Stimulated activated CD8-positive, alpha-beta memory T cell treated with anti-CD3 and anti-CD28 coated beads, Interleukin-2, amount 100 ng/mL, for 48 hours (primary cell): ENCODE data around the gene TUSC2.

Experiments
- DNase-seq, 2 donors: peaks; one replicate each; pipeline ENCODE4 v3.0.0-alpha.2; 2020; ENCODE audit warnings: low read depth in 2 of 2

TUSC2 gene, protein sequence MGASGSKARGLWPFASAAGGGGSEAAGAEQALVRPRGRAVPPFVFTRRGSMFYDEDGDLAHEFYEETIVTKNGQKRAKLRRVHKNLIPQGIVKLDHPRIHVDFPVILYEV

DNA sequence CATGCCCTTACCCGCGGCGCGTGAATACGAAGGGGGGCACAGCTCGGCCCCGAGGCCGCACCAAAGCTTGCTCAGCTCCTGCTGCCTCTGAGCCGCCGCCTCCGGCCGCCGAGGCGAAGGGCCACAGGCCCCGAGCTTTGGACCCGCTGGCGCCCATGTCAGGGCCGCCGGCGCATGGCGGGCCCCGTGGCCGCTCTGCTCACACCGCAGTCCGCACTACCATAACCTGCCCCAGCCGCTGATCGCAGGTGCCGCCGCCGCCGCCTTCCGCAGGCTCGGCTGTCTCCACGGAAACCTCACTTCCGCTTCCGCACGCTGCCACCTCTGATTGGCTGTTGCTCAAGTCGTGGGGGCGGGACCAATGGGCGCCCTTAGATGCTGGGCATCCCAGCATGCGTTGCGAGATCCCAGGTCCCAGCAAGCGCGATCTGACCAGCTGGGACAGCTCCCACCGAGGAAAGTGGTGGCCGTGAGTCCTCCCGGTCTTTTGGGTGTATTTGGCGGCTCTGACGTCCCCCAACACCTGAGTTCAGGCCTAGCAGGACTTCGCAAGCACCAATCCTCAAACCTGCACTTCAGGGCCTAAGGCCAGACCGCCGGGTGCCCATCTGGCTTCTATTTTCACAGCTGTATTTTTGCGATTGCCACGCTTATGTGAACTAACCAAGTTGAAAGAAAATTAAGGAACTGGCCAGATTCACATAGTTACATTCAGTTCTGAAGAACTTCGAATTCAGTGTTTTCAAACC lies at the start of gene TUSC2:
Gene TUSC2, minus strand, starts transcription at position 281 of the 749 bp plus-strand sequence. Its CDS starts 124 bp downstream, at position 157.
- peak; percentile 91 to 96 for DNase-seq

DNA sequence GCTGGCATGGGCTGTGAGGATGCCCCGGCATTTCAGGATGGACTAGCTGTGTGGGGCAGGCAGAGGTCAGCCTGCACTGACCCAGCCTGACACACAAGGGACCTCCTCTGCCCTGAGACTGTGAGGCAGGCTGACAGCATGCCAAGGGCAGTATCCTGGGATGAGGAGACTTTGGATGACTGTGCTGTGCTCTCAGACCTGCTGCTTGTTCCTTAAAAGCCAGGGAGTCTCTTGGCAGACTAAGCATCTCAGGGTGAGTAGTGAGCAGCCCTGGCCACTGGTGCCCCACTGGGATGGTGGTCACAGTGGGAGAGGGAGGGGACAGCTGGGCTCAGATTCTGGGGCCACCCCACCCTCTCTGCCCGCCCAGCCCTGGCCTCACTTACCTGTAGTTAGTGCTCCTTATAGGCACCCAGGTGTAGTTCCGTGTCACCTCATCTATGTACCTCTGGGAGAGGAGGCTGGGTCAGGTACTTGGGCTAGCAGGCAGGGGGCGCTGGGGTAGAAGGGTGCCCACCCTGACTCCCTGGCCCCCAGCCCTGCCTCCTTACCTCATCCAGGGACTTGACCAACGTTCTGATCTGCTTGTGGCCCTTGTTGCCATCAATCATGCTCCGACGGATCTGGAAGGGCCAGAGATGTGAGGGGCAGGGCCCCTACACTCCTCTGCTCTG lies 47.4 kb upstream of the TUSC2 start:
- DNase-seq = no peak

DNA sequence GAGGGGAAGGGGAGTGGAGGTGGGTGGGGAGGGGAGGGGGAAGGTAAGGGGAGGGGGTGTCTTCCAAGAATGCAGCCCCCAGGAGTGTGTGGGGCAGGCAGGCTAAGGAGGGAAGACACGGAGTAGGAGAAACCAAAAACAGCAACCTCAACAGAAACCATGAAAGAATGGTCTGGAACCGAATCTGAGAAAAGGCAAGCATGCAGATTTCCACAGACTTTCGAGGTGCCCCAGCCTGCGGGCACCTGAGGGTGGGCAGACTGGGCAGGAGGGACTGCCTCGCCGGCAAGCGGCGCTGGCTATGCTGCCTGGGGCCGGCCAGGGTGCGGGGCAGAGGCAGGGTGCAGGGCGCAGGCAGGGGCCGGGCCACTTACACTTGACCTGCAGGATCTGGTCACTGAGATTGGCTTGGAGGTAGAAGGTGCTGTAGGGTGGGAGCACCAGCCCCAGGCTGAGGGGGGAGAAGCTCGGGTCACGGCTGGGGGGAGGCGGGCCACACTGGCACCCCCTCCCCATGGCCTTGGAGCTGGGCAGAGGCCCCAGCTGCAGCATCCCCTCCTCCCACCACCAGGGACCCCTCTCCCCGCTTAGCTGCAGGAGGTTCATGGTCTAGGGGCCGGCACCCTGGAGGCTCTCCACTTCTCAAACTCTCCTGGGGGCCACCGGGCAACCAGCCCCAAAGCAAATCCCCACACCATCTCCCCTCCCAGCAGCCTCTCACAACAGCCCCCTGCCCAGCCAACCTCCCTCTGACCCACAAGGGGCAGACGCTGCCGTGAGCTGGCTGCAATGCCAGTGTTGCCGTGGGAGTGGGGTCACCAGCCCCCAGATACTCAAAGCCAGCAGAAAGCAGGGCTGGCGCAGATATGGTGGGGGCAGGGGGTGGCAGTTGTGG lies 46.6 kb upstream of the TUSC2 start:
- no peak for DNase-seq

DNA sequence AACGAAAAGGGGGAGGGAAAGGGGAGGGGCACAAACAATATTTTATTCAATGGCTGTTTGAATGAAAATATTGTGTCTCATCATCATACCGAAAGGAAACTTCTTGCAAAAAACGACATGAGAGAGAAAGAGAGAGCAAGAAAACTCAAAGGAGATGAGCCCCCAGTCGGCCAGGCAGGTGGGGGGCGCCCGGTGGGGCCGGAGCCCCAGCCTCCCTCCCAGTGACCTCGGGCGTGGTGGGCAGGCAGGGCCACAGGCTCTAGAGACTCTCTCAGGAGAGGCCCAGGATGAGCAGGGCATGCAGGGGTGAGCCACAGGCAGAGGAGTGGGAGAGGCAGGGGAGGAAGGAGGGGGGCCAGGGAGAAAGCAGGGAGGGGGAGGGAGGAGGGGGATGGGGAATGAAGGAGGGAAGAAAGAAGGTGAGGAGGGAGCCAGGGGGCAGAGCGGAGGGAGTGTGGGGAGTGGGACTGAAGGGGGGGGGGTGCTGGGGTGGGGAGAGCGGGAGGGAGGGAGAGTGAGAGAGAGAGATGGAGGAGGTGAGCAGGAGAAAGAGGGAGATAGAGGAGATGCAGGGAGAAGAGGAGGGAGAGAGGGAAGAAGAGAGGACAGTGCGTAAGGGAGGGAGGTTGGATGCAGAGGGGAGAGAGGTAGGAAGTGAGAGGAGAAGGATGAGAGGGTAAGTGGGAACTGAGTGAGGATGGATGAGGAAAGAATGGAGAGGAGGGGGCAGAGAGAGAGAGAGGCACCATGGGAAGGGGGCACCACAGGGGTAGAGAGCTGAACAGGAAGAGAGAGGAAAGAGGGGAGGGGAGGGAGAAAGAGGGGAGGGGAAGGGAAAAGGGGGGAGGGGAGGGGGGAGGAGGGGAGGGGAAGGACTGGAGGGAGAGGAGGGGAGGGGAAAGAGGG lies 45.4 kb upstream of the TUSC2 start:
- DNase-seq = no peak

DNA sequence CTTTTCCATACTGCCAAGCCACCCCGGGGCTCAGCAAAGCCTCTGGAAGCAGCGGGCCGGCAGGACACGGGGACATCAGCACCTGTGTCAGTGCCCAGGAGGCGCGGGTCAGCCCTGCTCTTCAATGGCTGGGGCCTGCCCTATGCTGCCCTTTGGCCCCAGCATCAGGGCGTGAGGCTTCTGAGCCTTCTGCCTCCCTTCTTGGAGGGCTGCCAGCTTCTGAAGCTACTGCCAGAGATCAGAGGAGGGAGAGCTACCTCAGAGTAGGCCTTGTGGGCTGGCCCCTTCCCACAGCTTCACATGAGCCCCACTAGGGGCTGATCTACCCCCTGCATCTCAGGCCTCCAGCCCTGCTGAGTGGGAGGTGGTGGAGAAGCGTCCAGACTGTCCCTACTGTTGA lies 44.3 kb upstream of the TUSC2 start:
- no peak for DNase-seq

DNA sequence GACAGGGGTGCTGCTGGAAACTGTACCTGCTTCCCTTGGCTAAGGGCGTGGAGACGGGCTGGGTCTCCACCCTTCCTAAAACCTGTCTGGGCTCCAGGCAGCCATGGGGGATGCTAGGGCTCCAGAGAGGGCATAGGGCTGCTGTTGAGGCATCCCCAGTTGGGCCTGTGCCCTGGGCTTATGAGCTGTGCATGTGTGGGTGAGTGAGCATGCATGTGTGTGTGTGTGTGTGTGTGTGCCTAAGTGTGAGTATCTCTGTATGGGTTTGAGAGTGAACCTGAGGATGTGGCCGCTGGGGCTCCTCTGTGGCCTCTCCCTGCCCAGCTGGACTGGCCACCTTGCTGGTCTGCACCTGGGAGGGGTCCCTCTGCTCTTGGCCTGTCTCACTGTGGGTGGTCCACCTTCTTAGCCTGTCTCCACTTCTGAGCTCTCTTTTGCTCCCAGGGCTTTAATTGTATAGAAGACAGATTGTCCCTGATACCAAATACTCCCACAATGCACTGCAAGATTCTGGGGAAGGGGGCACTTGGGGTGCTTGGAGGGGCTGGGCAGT lies 43.2 kb upstream of the TUSC2 start:
- no peak for DNase-seq

DNA sequence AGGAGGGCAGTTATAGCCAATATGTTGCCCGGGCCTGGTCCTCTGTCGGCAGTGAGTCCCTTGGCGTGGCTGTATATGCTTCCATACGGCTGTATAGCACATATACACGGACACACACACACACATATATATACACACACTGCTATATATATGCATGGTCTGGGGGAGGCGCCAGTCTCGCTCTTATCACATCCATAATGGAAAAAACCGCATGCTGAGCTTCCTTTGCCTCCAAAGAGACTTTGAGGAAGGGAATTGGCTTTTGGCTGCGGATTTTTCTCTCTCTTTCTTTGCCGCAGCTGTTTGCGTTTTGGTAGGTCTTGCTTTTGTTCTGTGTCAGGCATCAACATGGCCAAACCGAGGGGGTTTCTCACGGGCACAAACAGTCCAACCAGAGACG lies 42.6 kb upstream of the TUSC2 start:
- no peak for DNase-seq

DNA sequence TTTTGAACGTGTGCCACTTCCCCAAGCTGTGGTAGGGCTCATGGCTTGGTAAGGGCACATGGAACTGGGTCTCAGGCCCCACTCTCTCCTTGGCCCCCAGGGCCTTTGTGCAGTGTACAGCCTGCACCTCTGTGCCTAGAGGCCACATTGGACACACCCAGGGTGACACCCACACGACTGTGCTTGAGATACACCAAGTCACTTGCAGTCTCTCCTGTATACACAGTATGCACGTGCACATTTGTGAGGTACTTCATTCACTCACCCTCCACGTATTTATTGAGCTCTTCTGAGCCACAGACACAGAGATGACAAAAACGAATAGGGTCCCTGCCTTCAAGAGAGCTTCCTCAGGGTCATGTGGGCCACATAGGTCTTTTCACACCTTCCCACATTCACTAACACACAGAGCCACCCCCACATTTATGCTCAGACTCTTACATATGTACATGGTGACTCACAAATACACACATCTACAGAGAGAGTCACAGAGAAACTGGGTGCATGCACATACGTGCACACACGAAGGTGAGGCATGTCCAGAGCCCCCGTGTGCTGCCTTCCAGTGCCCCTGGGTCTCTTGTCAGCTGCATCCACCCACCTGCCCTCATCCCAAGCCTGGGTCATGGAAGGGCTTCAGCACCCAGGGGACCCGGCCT lies 41.1 kb upstream of the TUSC2 start:
- no peak for DNase-seq

DNA sequence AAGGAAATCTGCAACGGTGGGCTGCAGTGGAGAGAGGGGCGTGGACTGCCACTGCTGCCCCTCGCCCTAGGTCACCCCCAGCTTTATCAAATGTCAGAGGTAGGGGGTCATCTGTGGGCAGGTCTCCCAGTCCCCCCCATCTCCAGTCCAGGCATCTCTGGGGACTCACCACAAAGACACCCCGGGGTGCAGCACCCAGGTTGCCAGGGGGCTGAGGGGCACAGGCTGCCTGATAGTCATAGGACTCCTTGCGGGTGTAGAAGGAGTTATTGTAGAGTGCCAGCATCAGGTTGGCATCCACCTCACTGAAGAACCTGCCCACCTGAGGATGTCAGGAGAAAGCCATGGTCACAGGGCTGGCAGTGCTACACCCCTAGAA lies 37.8 kb upstream of the TUSC2 start:
- DNase-seq = no peak

DNA sequence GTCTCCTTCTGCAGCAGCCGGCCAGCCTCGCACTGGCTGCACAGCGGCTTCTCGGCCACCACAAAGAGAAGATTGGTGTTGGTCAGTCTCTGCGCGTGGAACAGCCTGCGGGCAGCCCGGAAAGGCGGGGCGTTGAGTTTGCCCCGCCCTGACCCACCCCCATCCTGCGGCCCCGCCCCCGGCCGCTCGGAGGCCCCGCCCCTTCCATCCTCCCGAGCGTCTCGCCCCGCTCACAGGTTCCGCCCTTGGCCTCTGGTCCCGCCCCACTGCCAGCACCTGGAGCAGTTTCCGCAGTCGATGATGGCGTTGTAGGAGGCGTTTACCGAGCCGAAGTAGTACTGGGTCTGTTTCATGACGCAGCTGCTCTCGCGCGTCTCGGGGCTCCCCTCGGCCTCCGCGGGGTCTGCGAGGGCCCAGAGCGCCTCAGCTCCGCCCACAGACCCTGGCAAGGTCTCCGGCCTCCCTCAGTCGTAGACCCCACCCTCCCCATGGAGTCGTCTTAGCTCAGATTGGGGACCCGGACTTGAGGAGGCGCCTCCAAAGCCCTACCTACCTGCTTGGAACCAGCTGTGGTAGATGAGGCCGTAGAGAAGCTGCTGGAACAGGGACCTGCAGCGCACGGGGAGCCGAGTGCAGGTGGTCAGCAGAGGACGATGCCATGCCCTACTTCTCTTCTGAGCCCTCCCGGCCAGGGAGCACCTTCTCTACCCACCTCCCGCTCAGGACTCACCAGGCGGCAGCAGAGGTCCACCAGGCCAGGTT lies 37.2 kb upstream of the TUSC2 start:
- DNase-seq = peak; percentile 90

DNA sequence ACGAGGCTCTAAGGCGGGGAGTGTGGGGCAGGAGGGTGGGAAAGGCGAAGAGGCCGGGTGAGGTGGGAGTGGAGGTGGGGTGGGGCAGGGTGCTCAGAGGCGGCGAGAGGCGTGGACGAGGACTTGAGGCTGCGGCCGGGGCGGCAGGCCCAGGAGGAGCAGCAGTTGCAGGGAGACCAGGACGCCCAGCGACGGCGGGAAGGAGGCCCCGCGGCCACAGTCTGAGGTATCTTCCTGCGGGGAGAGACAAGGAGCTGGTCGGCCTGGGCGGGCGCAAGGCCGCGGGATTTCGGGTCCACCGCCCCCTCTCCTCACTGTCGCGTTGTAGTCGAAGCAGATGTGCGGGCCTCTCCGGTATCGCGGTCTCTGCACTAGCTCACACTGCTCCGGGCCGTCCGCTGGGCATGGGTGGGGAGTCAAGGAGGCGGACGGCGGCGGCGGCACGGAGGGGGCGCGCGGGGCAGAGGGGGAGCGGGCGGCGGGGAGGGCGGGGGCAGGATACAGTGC lies 36.6 kb upstream of the TUSC2 start:
- no peak for DNase-seq

DNA sequence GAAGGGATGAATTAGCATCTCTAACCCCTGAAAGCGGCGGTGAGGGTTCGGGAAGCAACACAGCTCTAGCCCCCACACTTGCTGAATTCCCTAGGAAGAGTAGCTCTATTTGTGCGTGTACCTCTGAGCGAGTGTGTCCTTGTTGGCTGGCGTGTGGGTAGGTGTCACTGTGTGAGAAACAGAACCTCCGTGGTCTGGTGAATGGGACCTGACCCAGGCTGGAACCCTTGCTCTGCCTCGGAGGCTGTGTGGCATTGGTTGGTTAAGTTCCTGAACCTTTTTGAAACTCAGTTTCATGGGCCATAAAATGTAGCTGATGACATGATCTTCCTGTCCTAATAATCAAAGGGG lies 31.7 kb upstream of the TUSC2 start:
- no peak for DNase-seq

DNA sequence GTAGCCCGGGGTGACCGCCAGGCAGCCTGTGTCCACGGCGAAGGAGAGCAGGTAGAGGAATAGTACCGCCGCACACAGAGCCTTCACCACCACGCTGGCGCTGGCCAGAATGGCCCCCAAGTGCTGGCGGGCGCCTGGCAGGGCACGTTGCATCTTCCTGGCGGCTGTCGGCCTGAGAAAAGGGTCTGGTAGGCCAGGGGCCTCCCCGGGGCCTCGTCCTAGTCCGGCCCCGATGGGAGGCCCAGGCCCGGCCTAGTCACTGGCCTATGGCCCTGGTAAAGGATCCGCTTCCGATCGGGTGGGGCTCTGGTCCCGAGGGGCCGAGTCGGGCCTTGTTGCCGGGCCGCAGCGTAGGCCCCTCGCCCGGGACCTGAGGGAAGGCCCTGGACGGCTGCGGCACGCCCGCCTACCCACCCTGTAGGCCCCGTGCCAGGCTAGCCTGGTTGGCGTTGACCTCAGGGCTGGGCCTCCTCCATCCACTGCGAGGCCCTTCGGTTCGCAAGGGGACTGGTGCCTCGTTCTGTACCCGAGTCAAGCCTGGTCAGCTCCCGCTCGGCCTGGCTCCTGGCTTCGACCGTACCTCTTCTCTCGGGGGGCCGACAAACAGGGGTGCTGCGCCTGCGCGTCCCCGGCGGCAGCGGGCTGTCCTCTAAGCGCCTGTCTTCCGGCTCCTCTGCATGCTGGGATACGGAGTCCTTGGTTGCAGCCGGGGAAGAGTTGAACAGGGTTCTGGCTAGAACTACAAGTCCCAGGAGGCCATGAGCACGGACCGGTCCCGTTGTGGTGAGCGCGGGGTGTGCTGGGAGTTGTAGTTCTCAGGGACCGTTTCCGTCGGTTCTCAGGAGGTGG lies 31.1 kb upstream of the TUSC2 start, which contains the start of gene TMEM115:
Gene TMEM115, minus strand, starts transcription at position 611 of the 849 bp plus-strand sequence. Its CDS starts 458 bp downstream, at position 153.
- peak; percentile 85 to 90 for DNase-seq

DNA sequence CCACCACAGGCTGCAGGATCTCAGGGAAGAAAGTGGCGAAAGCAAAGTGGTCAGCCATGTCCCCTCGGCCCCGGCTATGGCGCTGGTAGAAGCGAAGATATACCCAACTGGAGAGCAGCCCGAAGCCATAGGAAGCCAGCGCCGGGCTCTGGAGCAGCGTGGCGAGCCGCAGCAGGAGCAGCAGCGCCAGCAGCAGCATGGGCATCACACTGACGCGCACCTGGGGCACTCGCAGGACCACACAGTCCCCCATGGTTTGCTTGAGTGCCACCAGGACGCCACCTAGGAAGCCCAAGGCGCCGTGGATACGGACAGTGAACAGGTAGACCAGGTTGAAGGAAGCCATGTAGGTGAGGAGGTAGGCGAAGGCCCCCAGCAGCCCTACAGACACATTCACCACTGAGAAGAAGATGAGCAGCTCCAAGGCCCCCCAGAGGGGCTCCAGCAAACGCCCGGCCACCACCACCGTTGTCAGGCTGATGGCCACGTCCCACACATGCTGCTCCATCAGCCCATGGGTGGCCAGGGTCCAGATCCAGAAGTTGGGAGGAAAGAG lies 30.4 kb upstream of the TUSC2 start:
- DNase-seq = no peak

DNA sequence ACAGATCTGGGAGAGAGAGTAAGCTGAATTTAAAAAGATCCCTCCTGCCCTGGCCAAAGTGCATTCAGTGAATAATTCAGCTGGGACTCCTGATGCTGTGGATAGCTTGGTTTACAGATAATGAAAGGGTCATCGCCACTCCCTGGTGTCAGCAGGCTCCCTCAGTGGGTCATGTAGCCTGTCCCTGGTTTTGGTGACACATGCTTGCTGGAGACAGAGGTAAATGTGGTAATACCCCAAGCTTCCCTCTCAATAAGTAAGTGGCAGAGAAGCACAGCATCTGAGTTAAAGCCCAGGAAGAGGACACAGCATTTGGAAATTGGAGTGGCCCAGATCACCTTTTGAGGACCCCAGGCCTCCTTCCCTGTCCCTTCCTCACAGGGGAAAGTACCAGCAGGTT lies 29.5 kb upstream of the TUSC2 start:
- no peak for DNase-seq

DNA sequence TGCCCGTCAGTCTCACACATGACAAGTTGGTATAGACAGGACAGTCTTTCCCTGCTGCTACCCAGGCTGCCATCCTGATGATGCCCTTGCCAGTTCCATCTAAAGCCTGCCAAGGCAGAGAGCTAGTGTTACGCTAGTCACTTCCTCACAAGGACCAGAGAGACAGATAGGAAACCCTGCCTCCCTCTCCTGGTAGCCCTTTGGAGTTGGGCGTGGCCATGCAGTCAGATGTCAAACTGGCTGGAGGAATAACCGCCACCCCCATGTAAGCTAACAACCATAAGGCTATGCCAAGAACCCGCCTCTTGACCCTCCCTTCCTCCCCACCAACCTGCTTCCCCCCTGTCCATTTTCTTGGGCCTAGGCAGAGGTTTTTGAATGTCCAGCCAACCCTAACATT lies 28.5 kb upstream of the TUSC2 start:
- DNase-seq = no peak

DNA sequence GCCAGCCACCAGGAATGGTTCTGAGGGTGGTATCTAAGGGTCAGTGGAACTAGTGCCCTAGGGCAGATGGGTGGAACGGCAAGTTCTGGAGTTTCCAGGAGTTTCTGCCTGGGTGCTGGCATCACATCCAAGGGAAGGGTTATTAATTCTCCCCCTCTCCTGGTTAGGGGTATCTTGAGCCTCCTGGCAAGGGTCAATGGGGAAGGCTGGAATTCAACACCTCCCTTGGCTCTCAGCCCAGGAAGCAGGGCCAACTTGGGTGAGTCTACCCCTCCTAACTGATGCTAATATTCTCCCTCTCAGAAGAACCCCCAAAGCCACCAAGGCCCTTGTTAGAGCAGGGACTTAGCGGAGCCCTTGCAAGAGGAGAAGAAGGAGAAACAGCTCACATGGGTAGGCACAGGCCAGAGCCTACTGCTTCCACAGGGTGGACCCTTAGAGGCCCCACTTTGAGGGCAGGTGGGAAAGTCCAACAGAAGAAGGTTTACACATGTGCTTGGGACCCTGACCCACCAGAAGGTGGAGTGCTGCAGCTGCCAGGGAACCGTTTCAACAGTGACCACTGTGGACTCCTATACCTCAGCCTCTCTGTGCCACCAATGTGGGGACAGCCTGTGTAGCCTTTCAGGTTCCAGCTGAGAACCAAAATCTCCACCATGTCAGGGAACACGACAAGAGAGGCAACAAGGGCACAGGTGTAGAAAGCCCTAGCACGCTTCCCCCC lies 28.0 kb upstream of the TUSC2 start:
- no peak for DNase-seq
